Measurements from ENCODE around the gene NPFF. TPM values are rescaled to one million over a fixed set of nuclear protein-coding genes. Genes with fewer than 3 reads are reported as not detected.
"Not testable (repeated sequence)": the region's sequence is repeated elsewhere in the genome, so short reads cannot be mapped to it uniquely, and the experiment has no call there.

NPFF gene
- total RNA-seq, 1 experiment from 2014 or later: not detected

GRCh38 chr12:53496752-53497032 is 10.6 kb downstream of the NPFF start:
- DNase-seq (ENCODE audit: low read depth): no peak

GRCh38 chr12:53495903-53496751 is 11.2 kb downstream of the NPFF start:
- no peak for DNase-seq (ENCODE audit: low read depth)

- DNase-seq (ENCODE audit: low read depth): no peak
Observed at GRCh38 chr12:53493610-53494391, 13.5 kb downstream of the NPFF start.

GRCh38 chr12:53492830-53493609 is 14.3 kb downstream of the NPFF start:
- DNase-seq (ENCODE audit: low read depth): peak; percentile 87

- no peak for DNase-seq (ENCODE audit: low read depth)
Observed at GRCh38 chr12:53492188-53492587, 15.1 kb downstream of the NPFF start.

- no peak for DNase-seq (ENCODE audit: low read depth)
Observed at GRCh38 chr12:53489242-53489864, 17.9 kb downstream of the NPFF start.

- no peak for DNase-seq (ENCODE audit: low read depth)
Observed at GRCh38 chr12:53486736-53487487, 20.4 kb downstream of the NPFF start.

GRCh38 chr12:53485955-53486735 is 21.1 kb downstream of the NPFF start:
- no peak for DNase-seq (ENCODE audit: low read depth)

GRCh38 chr12:53484686-53485575 is 22.4 kb downstream of the NPFF start:
- DNase-seq (ENCODE audit: low read depth): no peak

- DNase-seq (ENCODE audit: low read depth): no peak
Observed at GRCh38 chr12:53483979-53484377, 23.3 kb downstream of the NPFF start.

- DNase-seq (ENCODE audit: low read depth): no peak
Observed at GRCh38 chr12:53483225-53483978, 23.9 kb downstream of the NPFF start.

GRCh38 chr12:53482626-53483168 is 24.6 kb downstream of the NPFF start:
- DNase-seq (ENCODE audit: low read depth): no peak

GRCh38 chr12:53481939-53482586 is 25.2 kb downstream of the NPFF start:
- DNase-seq (ENCODE audit: low read depth): no peak

- not testable (repeated sequence) for DNase-seq (ENCODE audit: low read depth)
Observed at GRCh38 chr12:53481458-53481857, 25.8 kb downstream of the NPFF start.

GRCh38 chr12:53480491-53481442 is 26.5 kb downstream of the NPFF start:
- no peak for DNase-seq (ENCODE audit: low read depth)

- DNase-seq (ENCODE audit: low read depth): no peak
Observed at GRCh38 chr12:53479331-53479730, 28.0 kb downstream of the NPFF start.

All from HT1080 (cell line).